GM12878 (cell line): ENCODE data around the gene RGS1. TPM values are rescaled to one million over a fixed set of nuclear protein-coding genes. Genes with fewer than 3 reads are reported as not detected.

ENCODE experiments used
- ATF3 ChIP-seq: IDR thresholded peaks from 2 replicates; pipeline ENCODE4 v1.6.1; 2011; ENCODE audit warnings: low read depth, mild to moderate bottlenecking, low read length, moderate library complexity, borderline replicate concordance; ENCODE audit errors: extremely low read depth
- BCLAF1 ChIP-seq: fragments of 450-650 bp; IDR thresholded peaks from 2 replicates; pipeline ENCODE4 v1.6.1; 2017; ENCODE audit warnings: antibody characterized with exemption, mild to moderate bottlenecking, moderate library complexity
- EP300 ChIP-seq, 2 experiments: fragments of 150-350 bp in 1 of 2; IDR thresholded peaks; 2 replicates each; pipeline ENCODE4 v1.6.1; 2011 to 2012; ENCODE audit warnings: low read depth in 2 of 2, low read length in 2 of 2, borderline replicate concordance in 1 of 2, improper control_type of control experiment in 1 of 2, inconsistent platforms in 1 of 2; ENCODE audit not compliant: control insufficient read depth in 1 of 2
- ETV6 ChIP-seq, 2 experiments: fragments of 450-650 bp in 1 of 2; IDR thresholded peaks in 1 of 2; conservative IDR thresholded peaks in 1 of 2; 2 replicates each; pipeline ENCODE4 v1.6.1; 2014; ENCODE audit warnings: antibody characterized with exemption in 1 of 2, borderline replicate concordance in 1 of 2, low read depth in 1 of 2, mild to moderate bottlenecking in 1 of 2, moderate library complexity in 1 of 2
- IRF4 ChIP-seq: IDR thresholded peaks from 2 replicates; pipeline ENCODE4 v1.6.1; 2011; ENCODE audit warnings: low read depth, low read length
- KDM1A ChIP-seq: fragments of 200-600 bp; sonication (generic); IDR thresholded peaks from 2 replicates; pipeline ENCODE4 v1.6.1; 2016; ENCODE audit warnings: borderline replicate concordance
- MAX ChIP-seq: IDR thresholded peaks from 2 replicates; pipeline ENCODE4 v1.6.1; 2012; ENCODE audit warnings: low read depth, low read length, improper control_type of control experiment
- MYC ChIP-seq: IDR thresholded peaks from 2 replicates; pipeline ENCODE4 v1.6.1; 2011; ENCODE audit warnings: mild to moderate bottlenecking, low read length, moderate library complexity, inconsistent platforms; ENCODE audit not compliant: insufficient read depth, insufficient replicate concordance, insufficient read length, severe bottlenecking
- PBX3 ChIP-seq: IDR thresholded peaks from 2 replicates; pipeline ENCODE4 v1.6.1; 2011; ENCODE audit warnings: mild to moderate bottlenecking, low read depth, low read length, moderate library complexity; ENCODE audit not compliant: insufficient replicate concordance
- POLR2A ChIP-seq: IDR thresholded peaks from 2 replicates; pipeline ENCODE4 v1.6.1; 2011; ENCODE audit warnings: low read depth, mild to moderate bottlenecking, low read length
- POU2F2 ChIP-seq: IDR thresholded peaks from 3 replicates; pipeline ENCODE4 v1.6.1; 2011; ENCODE audit warnings: low read depth, mild to moderate bottlenecking, low read length, borderline replicate concordance
- RAD21 ChIP-seq: IDR thresholded peaks from 2 replicates; pipeline ENCODE4 v1.6.1; 2011; ENCODE audit warnings: mild to moderate bottlenecking, low read depth, low read length, moderate library complexity; ENCODE audit not compliant: insufficient read depth
- RAD51 ChIP-seq: fragments of 450-650 bp; IDR thresholded peaks from 2 replicates; pipeline ENCODE4 v1.6.1; 2016; ENCODE audit warnings: moderate library complexity, mild to moderate bottlenecking, inconsistent platforms
- RB1 ChIP-seq: fragments of 450-650 bp; formaldehyde crosslinking; IDR thresholded peaks from 2 replicates; pipeline ENCODE4 v1.6.1; 2017; ENCODE audit warnings: mild to moderate bottlenecking, borderline replicate concordance
- REST ChIP-seq: IDR thresholded peaks from 2 replicates; pipeline ENCODE4 v1.6.1; 2012; ENCODE audit warnings: mild to moderate bottlenecking, low read depth, low read length
- SIX5 ChIP-seq: IDR thresholded peaks from 2 replicates; pipeline ENCODE4 v1.6.1; 2011; ENCODE audit warnings: mild to moderate bottlenecking, low read depth, low read length, moderate library complexity; ENCODE audit not compliant: severe bottlenecking
- SMAD5 ChIP-seq: IDR thresholded peaks from 2 replicates; pipeline ENCODE4 v1.6.1; 2016; ENCODE audit warnings: antibody characterized with exemption, low read depth
- SRF ChIP-seq, 2 experiments: IDR thresholded peaks; 2 replicates each; pipeline ENCODE4 v1.6.1; 2011; ENCODE audit warnings: low read depth in 2 of 2, low read length in 2 of 2, mild to moderate bottlenecking in 1 of 2, moderate library complexity in 1 of 2
- WRNIP1 ChIP-seq: IDR thresholded peaks from 2 replicates; pipeline ENCODE4 v1.6.1; 2011; ENCODE audit warnings: low read depth, low read length, improper control_type of control experiment, borderline replicate concordance
- ZZZ3 ChIP-seq: IDR thresholded peaks from 2 replicates; pipeline ENCODE4 v1.6.1; 2011; ENCODE audit warnings: low read depth; ENCODE audit not compliant: control insufficient read depth, insufficient read length
- polyA plus RNA-seq, 11 experiments: library from polyadenylated mRNA; depleted of rRNA in 4 of 11; unstranded in 6 of 11; stranded (reverse) in 5 of 11; fragments of >200 nt; fragmentation: Nextera tagmentation in 4 of 11; fragmentation: Illumina TruSeq in 1 of 11; extraction: Ambion mirVana in 4 of 11; extraction: Trizol in 1 of 11; gene quantifications; 1 replicate in 1 of 11; 2 replicates in 10 of 11; pipeline versions ENCODE4 v1.2.1 to v1.2.3, GENCODE V29; 2011 to 2016; ENCODE audit warnings: inconsistent platforms in 2 of 11, missing spikeins in 2 of 11, low read depth in 1 of 11
- total RNA-seq, 4 experiments: library from RNA; depleted of rRNA in 3 of 4; stranded (reverse); fragments of >200 nt in 3 of 4; fragmentation: Illumina TruSeq in 1 of 4; extraction: Trizol in 1 of 4; gene quantifications; 2 replicates each; pipeline versions ENCODE4 v1.2.1 to v1.2.3, GENCODE V29; 2013 to 2021

Gene RGS1
- total and polyA plus RNA-seq, 10 of the 15 experiments (the other 5 are each of a cell fraction or from before 2014, with no cell fraction given) = 20.7 to 882 (median 45.9) TPM

- TF ChIP-seq RAD21 (peak; percentile 0; the same call in 1 of the 2 replicates), SMAD5 (no peak), MAX (no peak), POU2F2 (peak; percentile 77; the same call in 2 of the 3 replicates), RB1 (no peak), POLR2A (no peak), KDM1A (no peak), SIX5 (no peak), REST (no peak), IRF4 (peak; percentile 59), ATF3 (no peak), MYC (no peak), RAD51 (no peak; the same call in 1 of the 2 replicates), ZZZ3 (no peak), EP300 (IDR thresholded peaks at IDR 0.05; ENCODE audit: borderline replicate concordance in 1 of 2, control insufficient read depth in 1 of 2, low read depth in 2 of 2, low read length in 2 of 2) (peak; percentile 96 to 97), SRF (IDR thresholded peaks at IDR 0.05; ENCODE audit: low read depth in 2 of 2, low read length in 2 of 2) (no peak), BCLAF1 (no peak), ETV6 (conservative IDR thresholded peaks at IDR 0.05 in 1 of 2, IDR thresholded peaks at IDR 0.05 in 1 of 2; ENCODE audit: borderline replicate concordance in 1 of 2, low read depth in 1 of 2) (peak in 1 of 2 experiments; percentile 51; a peak in 1 of 4 replicates), PBX3 (no peak), WRNIP1 (no peak)
Observed at GRCh38 chr1:192538407-192539296, 36.9 kb upstream of the RGS1 start (continued).
